PC-3 (cell line): ENCODE measurements around the gene BBOF1. TPM values are rescaled to one million over a fixed set of nuclear protein-coding genes. Genes with fewer than 3 reads are reported as not detected.
"Not testable (repeated sequence)": the region's sequence is repeated elsewhere in the genome, so short reads cannot be mapped to it uniquely, and the experiment has no call there.

Experiments used
- ATAC-seq: fragments of 200-7000 bp; cut with Tn5 transposase; 2 replicates; pipeline ENCODE4 v1.9.1; 2020; ENCODE audit warnings: mild to moderate bottlenecking, moderate library complexity
- BruUV-seq: library from RNA; stranded (reverse); fragments of 400-500 nt; replicated peaks from 2 replicates; lab custom pipeline; 2021; lab: Mats Ljungman, UMichigan
- CTCF ChIA-PET: fragments of 300-600 bp; sonication (Branson Sonifier 250); formaldehyde crosslinking; loops from one replicate; lab custom pipeline; 2022; ENCODE audit warnings: antibody characterized with exemption; lab: Charles Lee
- POLR2A ChIA-PET: fragments of 300-600 bp; sonication (Branson Sonifier 250); formaldehyde crosslinking; loops from one replicate; lab custom pipeline; 2022; ENCODE audit warnings: antibody characterized with exemption; ENCODE audit not compliant: unreplicated experiment; lab: Charles Lee
- DNase-seq: peaks from one replicate; pipeline ENCODE4 v3.0.0-alpha.2; 2015
- H2AFZ ChIP-seq: fragments of 300-600 bp; sonication (generic); 2 replicates; pipeline ENCODE4 v1.6.0; 2016; ENCODE audit warnings: antibody characterized with exemption, low read length
- H3F3A ChIP-seq: fragments of 300-600 bp; sonication (generic); one replicate; pipeline ENCODE4 v1.6.0; 2017; ENCODE audit warnings: antibody characterized with exemption, low read length, control low read depth, mild to moderate bottlenecking; ENCODE audit not compliant: unreplicated experiment
- H3K27ac ChIP-seq: fragments of 300-600 bp; sonication (generic); 2 replicates; pipeline ENCODE4 v1.5.1; 2016; ENCODE audit warnings: mild to moderate bottlenecking, low read length
- H3K27me3 ChIP-seq: fragments of 300-600 bp; sonication (generic); 2 replicates; pipeline ENCODE4 v1.6.1; 2016; ENCODE audit warnings: low read length, mixed read lengths
- H3K36me3 ChIP-seq: fragments of 300-600 bp; sonication (generic); 2 replicates; pipeline ENCODE4 v1.6.1; 2016; ENCODE audit warnings: low read depth, mixed run types, low read length, mixed read lengths
- H3K4me1 ChIP-seq: fragments of 300-600 bp; sonication (generic); 2 replicates; pipeline ENCODE4 v1.5.1; 2016; ENCODE audit warnings: low read length; ENCODE audit not compliant: insufficient read depth
- H3K4me2 ChIP-seq: fragments of 300-600 bp; sonication (generic); 2 replicates; pipeline ENCODE4 v1.6.0; 2016; ENCODE audit warnings: low read length
- H3K4me3 ChIP-seq: fragments of 300-600 bp; sonication (generic); 2 replicates; pipeline ENCODE4 v1.5.1; 2016; ENCODE audit warnings: mild to moderate bottlenecking, low read length, mixed read lengths
- H3K79me2 ChIP-seq: fragments of 300-600 bp; sonication (generic); 2 replicates; pipeline ENCODE4 v1.6.1; 2017; ENCODE audit warnings: low read length, mixed read lengths
- H3K9ac ChIP-seq: fragments of 300-600 bp; sonication (generic); 2 replicates; pipeline ENCODE4 v1.6.0; 2016; ENCODE audit warnings: mild to moderate bottlenecking, low read length
- H3K9me2 ChIP-seq: fragments of 300-600 bp; sonication (generic); replicated peaks from 2 replicates; pipeline ENCODE4 v1.6.1; 2016; ENCODE audit warnings: mixed run types, low read length, mixed read lengths
- H3K9me3 ChIP-seq: fragments of 300-600 bp; sonication (generic); 2 replicates; pipeline ENCODE4 v1.6.1; 2016; ENCODE audit warnings: low read length, mixed read lengths
- H4K20me1 ChIP-seq: fragments of 300-600 bp; sonication (generic); 2 replicates; pipeline ENCODE4 v1.6.1; 2016; ENCODE audit warnings: low read length, mixed read lengths
- EZH2 ChIP-seq: fragments of 300-600 bp; sonication (generic); IDR thresholded peaks from one replicate; pipeline ENCODE4 v1.6.1; 2017; ENCODE audit warnings: antibody characterized with exemption, mild to moderate bottlenecking, low read length; ENCODE audit not compliant: unreplicated experiment
- EZH2phosphoT487 ChIP-seq: fragments of 300-600 bp; sonication (generic); IDR thresholded peaks from 2 replicates; pipeline ENCODE4 v1.6.1; 2018; ENCODE audit warnings: mild to moderate bottlenecking, antibody characterized with exemption, low read length, borderline replicate concordance
- intact Hi-C: fragments of 100-400 bp; cut with micrococcal nuclease; formaldehyde crosslinking; loops from 2 replicates; pipeline ENCODE4 v1.9.0; 2023
- total RNA-seq: library from RNA; depleted of rRNA; stranded (reverse); fragments of >200 nt; gene quantifications from 2 replicates; pipeline ENCODE4 v1.2.3, GENCODE V29; 2014
- TF ChIP-seq, protein P1 (sequence below): fragments of 300-600 bp; sonication (generic); conservative IDR thresholded peaks from 2 replicates; pipeline ENCODE4 v1.5.1; 2017; ENCODE audit warnings: antibody characterized with exemption, low read depth, mild to moderate bottlenecking, low read length

Gene BBOF1
- total RNA-seq, 1 experiment from 2014 or later: 1.5 TPM

DNA sequence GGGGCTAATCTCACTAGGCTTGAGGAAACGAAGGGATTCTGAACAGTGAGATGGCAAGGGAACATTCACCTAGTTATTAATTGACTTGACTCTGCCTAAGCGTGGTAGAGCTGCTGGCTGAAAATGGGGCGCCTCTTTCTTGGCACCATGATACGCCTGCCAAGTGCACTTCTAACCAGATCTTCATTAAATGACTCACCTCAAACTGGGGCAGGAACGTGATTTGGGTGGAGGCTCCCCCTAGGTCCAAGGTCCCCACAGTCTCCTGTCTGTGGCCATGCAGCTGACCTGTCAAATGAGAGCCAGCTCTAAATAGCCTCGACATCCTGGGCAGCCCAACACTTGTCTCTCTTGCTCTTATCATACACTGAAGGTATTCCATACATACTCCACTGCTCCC lies 43.0 kb upstream of the BBOF1 start:
- TF ChIP-seq, protein P1, sequence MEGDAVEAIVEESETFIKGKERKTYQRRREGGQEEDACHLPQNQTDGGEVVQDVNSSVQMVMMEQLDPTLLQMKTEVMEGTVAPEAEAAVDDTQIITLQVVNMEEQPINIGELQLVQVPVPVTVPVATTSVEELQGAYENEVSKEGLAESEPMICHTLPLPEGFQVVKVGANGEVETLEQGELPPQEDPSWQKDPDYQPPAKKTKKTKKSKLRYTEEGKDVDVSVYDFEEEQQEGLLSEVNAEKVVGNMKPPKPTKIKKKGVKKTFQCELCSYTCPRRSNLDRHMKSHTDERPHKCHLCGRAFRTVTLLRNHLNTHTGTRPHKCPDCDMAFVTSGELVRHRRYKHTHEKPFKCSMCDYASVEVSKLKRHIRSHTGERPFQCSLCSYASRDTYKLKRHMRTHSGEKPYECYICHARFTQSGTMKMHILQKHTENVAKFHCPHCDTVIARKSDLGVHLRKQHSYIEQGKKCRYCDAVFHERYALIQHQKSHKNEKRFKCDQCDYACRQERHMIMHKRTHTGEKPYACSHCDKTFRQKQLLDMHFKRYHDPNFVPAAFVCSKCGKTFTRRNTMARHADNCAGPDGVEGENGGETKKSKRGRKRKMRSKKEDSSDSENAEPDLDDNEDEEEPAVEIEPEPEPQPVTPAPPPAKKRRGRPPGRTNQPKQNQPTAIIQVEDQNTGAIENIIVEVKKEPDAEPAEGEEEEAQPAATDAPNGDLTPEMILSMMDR: no peak
- TF ChIP-seq EZH2: no peak
- no peak for TF ChIP-seq EZH2phosphoT487
- intact Hi-C loops: no loop called here
- peaks cover 18% of the 10 kb centered on the region for H3K4me1 ChIP-seq
- H3K4me2 ChIP-seq: no peak overlapping the region
- no peak overlapping the region for H3K4me3 ChIP-seq
- no peaks in the 10 kb centered on the region for H3K27me3 ChIP-seq
- no peak overlapping the region for H3K9ac ChIP-seq
- no peaks in the 10 kb centered on the region for H3K36me3 ChIP-seq
- H3K27ac ChIP-seq: no peak overlapping the region
- no peaks in the 10 kb centered on the region for H4K20me1 ChIP-seq
- CTCF ChIA-PET: interaction anchor here (0.7 kb wide), 1 partner anchor 439 kb away, joined by 5 read pairs; no protein-coding TSS in a partner anchor
- H2AFZ ChIP-seq: no peak overlapping the region
- no peaks in the 10 kb centered on the region for H3K9me3 ChIP-seq
- DNase-seq (no peak), ATAC-seq (no peak)
- no peaks in the 10 kb centered on the region for H3K79me2 ChIP-seq
- no peaks in the 10 kb centered on the region for H3K9me2 ChIP-seq
- H3F3A ChIP-seq: no peaks in the 10 kb centered on the region
- POLR2A ChIA-PET: no interaction called here
- no TSS peak for BruUV-seq

DNA sequence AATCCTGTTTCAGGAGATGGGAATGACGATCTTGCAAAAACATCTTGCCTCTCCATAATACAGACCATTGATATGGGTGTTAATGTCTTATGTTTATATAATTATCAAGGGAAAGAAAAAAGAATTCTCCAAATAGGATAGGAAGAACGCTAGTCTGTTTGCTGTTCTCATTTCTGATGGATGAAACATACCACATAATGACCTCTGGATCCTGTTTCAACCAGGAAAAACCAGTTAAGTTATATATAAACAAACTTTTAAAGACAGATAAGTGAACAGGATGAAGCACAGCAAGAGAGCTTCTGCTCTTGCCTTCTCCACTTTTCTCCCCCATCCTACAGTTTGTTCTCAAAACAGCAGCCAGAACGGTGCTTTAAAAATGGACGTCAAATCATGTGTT lies 41.3 kb upstream of the BBOF1 start:
- Histone ChIP-seq H3K36me3 (no peaks in the 10 kb centered on the region), H3K9ac (no peak overlapping the region), H4K20me1 (no peaks in the 10 kb centered on the region), H3F3A (no peaks in the 10 kb centered on the region), H3K4me1 (peaks cover 18% of the 10 kb centered on the region), H3K27ac (no peak overlapping the region), H3K4me3 (no peak overlapping the region), H3K4me2 (peak overlapping the region; percentile 56), H3K27me3 (no peaks in the 10 kb centered on the region), H3K9me2 (no peaks in the 10 kb centered on the region), H2AFZ (no peak overlapping the region), H3K9me3 (no peaks in the 10 kb centered on the region), H3K79me2 (no peaks in the 10 kb centered on the region)
- TF ChIP-seq EZH2phosphoT487: no peak
- no peak for TF ChIP-seq EZH2
- ATAC-seq (peak; percentile 91), DNase-seq (peak; percentile 68)
- CTCF ChIA-PET: no interaction called here
- intact Hi-C loops: loop anchor here (2.0 kb wide), 1 partner anchor 41 kb away; the partner anchor contains the start of genes BBOF1 and ENTPD5
- POLR2A ChIA-PET: no interaction called here
- no TSS peak for BruUV-seq

DNA sequence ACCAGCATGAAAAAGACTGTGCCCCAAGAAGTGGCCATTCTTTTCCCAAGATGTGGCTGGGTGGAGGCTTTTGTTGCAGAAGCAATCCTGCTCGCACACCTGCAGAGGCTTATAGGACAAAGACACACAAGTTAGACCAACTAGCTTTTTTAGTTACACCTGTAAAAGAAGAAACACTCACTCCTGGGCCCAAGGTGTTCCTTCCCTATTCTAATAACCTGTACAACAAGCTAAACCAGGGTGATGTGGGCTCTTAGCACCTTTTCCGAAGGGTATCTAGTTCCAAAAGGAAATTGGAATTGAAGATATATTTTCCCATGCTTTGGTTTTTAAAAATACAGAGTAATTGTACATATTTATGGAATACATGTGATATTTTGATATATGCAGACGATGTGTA lies 31.1 kb upstream of the BBOF1 start:
- H3K4me3 ChIP-seq: no peak overlapping the region
- H3K4me1 ChIP-seq: no peaks in the 10 kb centered on the region
- H3K36me3 ChIP-seq: no peaks in the 10 kb centered on the region
- no peaks in the 10 kb centered on the region for H4K20me1 ChIP-seq
- H3K27ac ChIP-seq: no peak overlapping the region
- no peaks in the 10 kb centered on the region for H3K9me3 ChIP-seq
- H3K4me2 ChIP-seq: no peak overlapping the region
- H3K27me3 ChIP-seq: no peaks in the 10 kb centered on the region
- no peaks in the 10 kb centered on the region for H3K9me2 ChIP-seq
- H3K9ac ChIP-seq: no peak overlapping the region
- no peaks in the 10 kb centered on the region for H3K79me2 ChIP-seq
- intact Hi-C loops: no loop called here
- no peak for ATAC-seq
- BruUV-seq: no TSS peak
- CTCF ChIA-PET: no interaction called here
- no peak overlapping the region for H2AFZ ChIP-seq
- H3F3A ChIP-seq: no peaks in the 10 kb centered on the region
- TF ChIP-seq EZH2phosphoT487: no peak
- TF ChIP-seq EZH2: no peak
- TF ChIP-seq, protein P1: no peak
- no peak for DNase-seq
- POLR2A ChIA-PET: no interaction called here

DNA sequence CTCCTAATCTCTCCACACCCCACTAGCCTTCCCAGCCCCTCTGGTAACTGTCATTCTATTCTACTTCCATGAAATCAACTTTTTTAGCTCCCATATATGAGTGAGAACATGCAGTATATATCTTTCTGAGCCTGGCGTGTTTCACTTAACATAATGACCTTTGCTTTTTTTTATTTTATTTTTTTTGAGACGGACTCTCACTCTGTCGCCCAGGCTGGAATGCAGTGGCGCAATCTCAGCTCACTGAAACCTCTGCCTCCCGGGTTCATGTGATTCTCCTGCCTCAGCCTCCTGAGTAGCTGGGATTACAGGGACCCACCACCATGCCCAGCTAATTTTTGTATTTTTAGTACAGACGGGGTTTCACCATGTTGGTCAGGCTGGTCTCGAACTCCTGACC lies 30.5 kb upstream of the BBOF1 start:
- DNase-seq, H3K4me2 ChIP-seq, H3K36me3 ChIP-seq, CTCF ChIA-PET, H3F3A ChIP-seq, H3K9ac ChIP-seq, H4K20me1 ChIP-seq, POLR2A ChIA-PET, H3K79me2 ChIP-seq, H3K9me2 ChIP-seq, H3K27ac ChIP-seq, ATAC-seq, intact Hi-C loops, BruUV-seq, H3K4me1 ChIP-seq, H3K4me3 ChIP-seq, H3K9me3 ChIP-seq, H2AFZ ChIP-seq, H3K27me3 ChIP-seq: not testable (repeated sequence)
